ENCODE data around the gene KDM1B. TPM values are rescaled to one million over a fixed set of nuclear protein-coding genes. Genes with fewer than 3 reads are reported as not detected.
A peak's percentile ranks its signal among the peaks of the same experiment; 100 is the strongest.
"Not testable (repeated sequence)": the region's sequence is repeated elsewhere in the genome, so short reads cannot be mapped to it uniquely, and the experiment has no call there.

KDM1B gene
- total and polyA plus RNA-seq, 2 of the 8 experiments (the other 6 are each of a cell fraction or from before 2014, with no cell fraction given): 3.7 to 7.5 TPM

DNA sequence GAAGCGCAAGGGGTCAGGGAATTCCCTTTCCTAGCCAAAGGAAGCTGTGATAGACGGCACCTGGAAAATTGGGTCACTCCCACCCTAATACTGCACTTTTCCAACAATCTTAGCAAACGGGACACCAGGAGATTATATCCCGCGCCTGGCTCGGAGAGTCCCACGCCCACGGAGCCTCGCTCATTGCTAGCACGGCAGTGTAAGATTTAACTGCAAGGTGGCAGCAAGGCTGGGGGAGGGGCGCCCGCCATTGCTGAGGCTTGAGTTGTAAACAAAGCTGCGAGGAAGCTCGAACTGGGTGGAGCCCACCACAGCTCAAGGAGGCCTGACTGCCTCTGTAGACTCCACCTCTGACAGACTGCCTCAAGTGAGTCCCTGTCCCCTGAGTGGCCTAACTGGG is 73.4 kb downstream of the KDM1B start:
- H2BK20ac ChIP-seq (ENCODE audit: low read length); H3K4me3 ChIP-seq (ENCODE audit: extremely low read depth in 1 of 4, insufficient read depth in 2 of 4, low read depth in 3 of 4, low read length in 4 of 4); H3K4me2 ChIP-seq (ENCODE audit: insufficient read depth in 1 of 2, low read depth in 2 of 2, low read length in 2 of 2); H4K91ac ChIP-seq (replicated peaks; ENCODE audit: insufficient read length, low read length); H3K27me3 ChIP-seq (replicated peaks in 1 of 4; ENCODE audit: control insufficient read depth in 3 of 4, extremely low read depth in 1 of 4, insufficient read depth in 3 of 4, low read length in 3 of 4); H3K9ac ChIP-seq (replicated peaks in 1 of 4; ENCODE audit: extremely low read depth in 1 of 4, low read depth in 3 of 4, low read length in 3 of 4); H2BK15ac ChIP-seq (ENCODE audit: low read length); H4K8ac ChIP-seq (ENCODE audit: extremely low read depth, insufficient read depth, low read length); H2AK5ac ChIP-seq (ENCODE audit: low read depth, low read length); H3K23me2 ChIP-seq (ENCODE audit: low read depth, low read length); H4K5ac ChIP-seq (ENCODE audit: insufficient read length, low read depth, low read length); H2AFZ ChIP-seq (ENCODE audit: low read length); CTCF ChIA-PET (ENCODE audit: partially characterized antibody); H3K14ac ChIP-seq (ENCODE audit: insufficient read length); H3K4me1 ChIP-seq (replicated peaks in 1 of 4; ENCODE audit: control insufficient read depth in 3 of 4, insufficient read depth in 4 of 4, low read length in 3 of 4); H3K27ac ChIP-seq (ENCODE audit: low read depth, low read length); H2BK12ac ChIP-seq (ENCODE audit: low read depth, low read length); H3K4ac ChIP-seq (replicated peaks; ENCODE audit: insufficient read length, low read depth, low read length); H3K18ac ChIP-seq (ENCODE audit: extremely low read depth, low read length); H3K23ac ChIP-seq (ENCODE audit: insufficient read length); H3K56ac ChIP-seq (replicated peaks; ENCODE audit: insufficient read length, low read depth, low read length); FAIRE-seq; H4K20me1 ChIP-seq (replicated peaks in 1 of 2; ENCODE audit: control insufficient read depth in 1 of 2, insufficient read depth in 2 of 2, low read length in 2 of 2); H3K79me1 ChIP-seq (ENCODE audit: low read depth, low read length); H2BK120ac ChIP-seq (replicated peaks; ENCODE audit: low read depth, low read length); H2BK5ac ChIP-seq (ENCODE audit: low read depth, low read length): not testable (repeated sequence)
- POLR2A ChIA-PET (ENCODE audit: partially characterized antibody): interaction anchor here (1.4 kb wide), 1 partner anchor 13 kb away, joined by 7 read pairs; no protein-coding TSS in a partner anchor
- Histone ChIP-seq H3K9me3 (ENCODE audit: insufficient read depth in 2 of 2, low read depth in 1 of 2, low read length in 1 of 2) (peaks cover 14 to 16% of the 10 kb centered on the region in 2 experiments), H3K79me2 (ENCODE audit: control insufficient read depth in 1 of 2, insufficient read depth in 2 of 2, low read length in 2 of 2) (peaks cover 0 to 24% of the 10 kb centered on the region in 2 experiments; a peak in 2 of 4 replicates), H3K36me3 (ENCODE audit: control insufficient read depth in 2 of 4, insufficient read depth in 4 of 4, low read length in 3 of 4) (peaks cover 6 to 75% (median 44%) of the 10 kb centered on the region in 4 experiments; a peak in 7 of 8 replicates)
- 89% methylated on average over 14 of the region's 14 CpGs; no CpG with 5 or more reads in 1 of the 2 experiments for WGBS, 2 experiments (ENCODE audit: extremely low coverage in 1 of 2, insufficient coverage in 1 of 2, insufficient read length in 1 of 2, insufficient replicate concordance in 2 of 2, low coverage in 1 of 2, low lambda C conversion rate in 2 of 2, missing lambda C conversion rate in 1 of 2)
- DNase-seq (ENCODE audit: low read depth in 1 of 2, low spot score in 2 of 2): peak in 1 of 2 experiments; percentile 46
- peak; percentile 39; the same call in 1 of the 2 replicates for TF ChIP-seq EGR1 (IDR thresholded peaks at IDR 0.05; ENCODE audit: borderline replicate concordance, low read depth, low read length)

- H3K4me1 ChIP-seq (replicated peaks in 1 of 4; ENCODE audit: control insufficient read depth in 3 of 4, insufficient read depth in 4 of 4, low read length in 3 of 4); H2BK5ac ChIP-seq (ENCODE audit: low read depth, low read length); H2BK15ac ChIP-seq (ENCODE audit: low read length); H3K56ac ChIP-seq (replicated peaks; ENCODE audit: insufficient read length, low read depth, low read length); H3K27ac ChIP-seq (ENCODE audit: low read depth, low read length); H3K4ac ChIP-seq (replicated peaks; ENCODE audit: insufficient read length, low read depth, low read length); H2BK20ac ChIP-seq (ENCODE audit: low read length); H2AFZ ChIP-seq (ENCODE audit: low read length); H4K20me1 ChIP-seq (replicated peaks in 1 of 2; ENCODE audit: control insufficient read depth in 1 of 2, insufficient read depth in 2 of 2, low read length in 2 of 2); H4K5ac ChIP-seq (ENCODE audit: insufficient read length, low read depth, low read length); H3K27me3 ChIP-seq (replicated peaks in 1 of 4; ENCODE audit: control insufficient read depth in 3 of 4, extremely low read depth in 1 of 4, insufficient read depth in 3 of 4, low read length in 3 of 4); H3K23me2 ChIP-seq (ENCODE audit: low read depth, low read length); DNase-seq (ENCODE audit: low read depth in 1 of 2, low spot score in 2 of 2); H4K8ac ChIP-seq (ENCODE audit: extremely low read depth, insufficient read depth, low read length); H3K14ac ChIP-seq (ENCODE audit: insufficient read length); H3K9ac ChIP-seq (replicated peaks in 1 of 4; ENCODE audit: extremely low read depth in 1 of 4, low read depth in 3 of 4, low read length in 3 of 4); H4K91ac ChIP-seq (replicated peaks; ENCODE audit: insufficient read length, low read length); CTCF ChIA-PET (ENCODE audit: partially characterized antibody); H3K23ac ChIP-seq (ENCODE audit: insufficient read length); FAIRE-seq; H3K4me2 ChIP-seq (ENCODE audit: insufficient read depth in 1 of 2, low read depth in 2 of 2, low read length in 2 of 2); H3K4me3 ChIP-seq (ENCODE audit: extremely low read depth in 1 of 4, insufficient read depth in 2 of 4, low read depth in 3 of 4, low read length in 4 of 4); H2BK12ac ChIP-seq (ENCODE audit: low read depth, low read length); H2BK120ac ChIP-seq (replicated peaks; ENCODE audit: low read depth, low read length); H3K79me1 ChIP-seq (ENCODE audit: low read depth, low read length); H2AK5ac ChIP-seq (ENCODE audit: low read depth, low read length); H3K18ac ChIP-seq (ENCODE audit: extremely low read depth, low read length): not testable (repeated sequence)
- 92% methylated on average over 7 of the region's 7 CpGs; no CpG with 5 or more reads in 1 of the 2 experiments for WGBS, 2 experiments (ENCODE audit: extremely low coverage in 1 of 2, insufficient coverage in 1 of 2, insufficient read length in 1 of 2, insufficient replicate concordance in 2 of 2, low coverage in 1 of 2, low lambda C conversion rate in 2 of 2, missing lambda C conversion rate in 1 of 2)
- Histone ChIP-seq H3K36me3 (ENCODE audit: control insufficient read depth in 2 of 4, insufficient read depth in 4 of 4, low read length in 3 of 4) (peaks cover 9 to 73% (median 46%) of the 10 kb centered on the region in 4 experiments), H3K79me2 (ENCODE audit: control insufficient read depth in 1 of 2, insufficient read depth in 2 of 2, low read length in 2 of 2) (peaks cover 0 to 51% of the 10 kb centered on the region in 2 experiments; a peak in 2 of 4 replicates), H3K9me3 (ENCODE audit: insufficient read depth in 2 of 2, low read depth in 1 of 2, low read length in 1 of 2) (peaks cover 14 to 20% of the 10 kb centered on the region in 2 experiments)
- POLR2A ChIA-PET (ENCODE audit: partially characterized antibody): interaction anchor here (0.8 to 1.3 kb wide), 3 partner anchors 9 to 10 kb away, joined by 3 to 9 read pairs (median 4); no protein-coding TSS in a partner anchor
These were observed 76.6 kb downstream of the KDM1B start for GRCh38 chr6:18231856-18232255.
